H9 (cell line): Measurements from ENCODE around the gene FHL2. TPM values are rescaled to one million over a fixed set of nuclear protein-coding genes. Genes with fewer than 3 reads are reported as not detected.

ENCODE experiments used
- DNase-seq: peaks from one replicate; pipeline ENCODE4 v3.0.0-alpha.2; 2017
- H2AFZ ChIP-seq: one replicate; pipeline ENCODE4 v1.6.1; 2013; ENCODE audit warnings: mild to moderate bottlenecking, low read length, control low read depth, moderate library complexity
- H2AK5ac ChIP-seq: 2 replicates; pipeline ENCODE4 v1.6.1; 2013; ENCODE audit warnings: low read length, control low read depth, mixed read lengths; ENCODE audit not compliant: insufficient read length
- H2BK120ac ChIP-seq: one replicate; pipeline ENCODE4 v1.6.1; 2013; ENCODE audit warnings: low read depth, mild to moderate bottlenecking, low read length, control low read depth, inconsistent platforms; ENCODE audit not compliant: poor library complexity, severe bottlenecking
- H2BK12ac ChIP-seq: 2 replicates; pipeline ENCODE4 v1.6.1; 2013; ENCODE audit warnings: low read length, control low read depth, mixed read lengths, low read depth; ENCODE audit not compliant: insufficient read length
- H2BK15ac ChIP-seq: 2 replicates; pipeline ENCODE4 v1.6.1; 2013; ENCODE audit warnings: low read depth, low read length, control low read depth
- H2BK20ac ChIP-seq: one replicate; pipeline ENCODE4 v1.6.1; 2013; ENCODE audit warnings: low read depth, mild to moderate bottlenecking, low read length, control low read depth, inconsistent platforms; ENCODE audit not compliant: poor library complexity, severe bottlenecking
- H2BK5ac ChIP-seq: 2 replicates; pipeline ENCODE4 v1.6.1; 2013; ENCODE audit warnings: low read length, control low read depth, mixed read lengths; ENCODE audit not compliant: insufficient read length
- H3K14ac ChIP-seq: 2 replicates; pipeline ENCODE4 v1.6.1; 2013; ENCODE audit warnings: low read length, control low read depth; ENCODE audit not compliant: insufficient read depth
- H3K18ac ChIP-seq: 2 replicates; pipeline ENCODE4 v1.6.1; 2013; ENCODE audit warnings: low read depth, mild to moderate bottlenecking, mixed read lengths, low read length, control low read depth; ENCODE audit not compliant: insufficient read length
- H3K23ac ChIP-seq: 2 replicates; pipeline ENCODE4 v1.6.1; 2013; ENCODE audit warnings: low read length, control low read depth, mixed read lengths, low read depth; ENCODE audit not compliant: insufficient read length
- H3K23me2 ChIP-seq: 2 replicates; pipeline ENCODE4 v1.6.1; 2013; ENCODE audit warnings: low read depth, mild to moderate bottlenecking, mixed read lengths, low read length, control low read depth; ENCODE audit not compliant: insufficient read length, poor library complexity, severe bottlenecking
- H3K27ac ChIP-seq: 2 replicates; pipeline ENCODE4 v1.5.1; 2013; ENCODE audit warnings: low read length, control low read depth, mixed read lengths, low read depth; ENCODE audit not compliant: insufficient read length
- H3K27me3 ChIP-seq: 2 replicates; pipeline ENCODE4 v1.6.1; 2013; ENCODE audit warnings: low read length, control low read depth, inconsistent platforms; ENCODE audit not compliant: insufficient read depth
- H3K4ac ChIP-seq: 2 replicates; pipeline ENCODE4 v1.6.1; 2013; ENCODE audit warnings: low read depth, mild to moderate bottlenecking, control low read depth, inconsistent platforms, low read length, moderate library complexity
- H3K4me1 ChIP-seq: 2 replicates; pipeline ENCODE4 v1.6.1; 2013; ENCODE audit warnings: low read length, control low read depth, inconsistent platforms; ENCODE audit not compliant: insufficient read depth
- H3K4me2 ChIP-seq: 2 replicates; pipeline ENCODE4 v1.6.1; 2013; ENCODE audit warnings: low read length, control low read depth, mixed read lengths; ENCODE audit not compliant: insufficient read length, insufficient read depth
- H3K56ac ChIP-seq: 2 replicates; pipeline ENCODE4 v1.6.1; 2013; ENCODE audit warnings: low read depth, mild to moderate bottlenecking, mixed read lengths, low read length, control low read depth; ENCODE audit not compliant: insufficient read length
- H3K79me1 ChIP-seq: 2 replicates; pipeline ENCODE4 v1.6.1; 2013; ENCODE audit warnings: low read depth, mild to moderate bottlenecking, moderate library complexity, low read length, control low read depth, inconsistent platforms; ENCODE audit not compliant: insufficient read depth, poor library complexity, severe bottlenecking
- H3K79me2 ChIP-seq: 2 replicates; pipeline ENCODE4 v1.6.1; 2013; ENCODE audit warnings: low read length, control low read depth, inconsistent platforms; ENCODE audit not compliant: insufficient read depth
- H3K9ac ChIP-seq: 2 replicates; pipeline ENCODE4 v1.6.1; 2013; ENCODE audit warnings: low read length, control low read depth, mixed read lengths; ENCODE audit not compliant: insufficient read length; ENCODE audit errors: extremely low read depth
- H3K9me3 ChIP-seq: one replicate; pipeline ENCODE4 v1.6.1; 2013; ENCODE audit warnings: low read depth, low read length, inconsistent platforms; ENCODE audit not compliant: control insufficient read depth
- H3T11ph ChIP-seq: one replicate; pipeline ENCODE4 v1.6.1; 2013; ENCODE audit warnings: mild to moderate bottlenecking, low read length, control low read depth, inconsistent platforms
- H4K20me1 ChIP-seq: one replicate; pipeline ENCODE4 v1.6.1; 2013; ENCODE audit not compliant: control insufficient read depth, insufficient read length, insufficient read depth
- H4K5ac ChIP-seq: 2 replicates; pipeline ENCODE4 v1.6.1; 2013; ENCODE audit warnings: low read depth, mild to moderate bottlenecking, mixed read lengths, low read length, control low read depth; ENCODE audit not compliant: insufficient read length
- H4K8ac ChIP-seq: replicated peaks from 2 replicates; pipeline ENCODE4 v1.6.1; 2013; ENCODE audit warnings: low read length, control low read depth, mixed read lengths, low read depth; ENCODE audit not compliant: insufficient read length
- H4K91ac ChIP-seq: 2 replicates; pipeline ENCODE4 v1.6.1; 2013; ENCODE audit warnings: low read depth, mild to moderate bottlenecking, moderate library complexity, mixed read lengths, low read length, control low read depth; ENCODE audit not compliant: insufficient read length
- H3K27ac Mint-ChIP-seq, 3 experiments: 2 replicates in 2 of 3; 3 replicates in 1 of 3; pipeline ENCODE4 v1.8.0; 2020 to 2021; ENCODE audit warnings: mixed read lengths in 3 of 3, mild to moderate bottlenecking in 1 of 3, moderate library complexity in 1 of 3
- H3K27me3 Mint-ChIP-seq: 2 replicates; pipeline ENCODE4 v1.8.0; 2021; ENCODE audit warnings: low read depth, mild to moderate bottlenecking, moderate library complexity, mixed read lengths
- H3K36me3 Mint-ChIP-seq, 3 experiments: 2 replicates in 2 of 3; 3 replicates in 1 of 3; pipeline ENCODE4 v1.8.0; 2020 to 2021; ENCODE audit warnings: low read depth in 3 of 3, mixed read lengths in 3 of 3; ENCODE audit not compliant: insufficient read depth in 1 of 3
- H3K4me1 Mint-ChIP-seq, 2 experiments: 2 replicates each; pipeline ENCODE4 v1.8.0; 2020; ENCODE audit warnings: mixed read lengths in 2 of 2
- H3K4me3 Mint-ChIP-seq, 2 experiments: 2 replicates in 1 of 2; 3 replicates in 1 of 2; pipeline ENCODE4 v1.8.0; 2020 to 2021; ENCODE audit warnings: mild to moderate bottlenecking in 2 of 2, mixed read lengths in 2 of 2, moderate library complexity in 1 of 2
- H3K9me3 Mint-ChIP-seq, 2 experiments: 2 replicates in 1 of 2; 3 replicates in 1 of 2; pipeline ENCODE4 v1.8.0; 2020; ENCODE audit warnings: mild to moderate bottlenecking in 2 of 2, mixed read lengths in 2 of 2, moderate library complexity in 1 of 2
- CTCF ChIP-seq: fragments of 200-600 bp; sonication (generic); conservative IDR thresholded peaks from 3 replicates; pipeline ENCODE4 v1.8.0; 2021; ENCODE audit warnings: antibody characterized with exemption, mild to moderate bottlenecking
- WGBS: extraction: QIAGEN DNeasy Blood & Tissue Kit; methylation state at CpG from one replicate; pipeline ENCODE4 v1.1.7; 2013; ENCODE audit warnings: missing lambda C conversion rate, low lambda C conversion rate, mixed read lengths; ENCODE audit not compliant: insufficient read length; ENCODE audit errors: extremely low coverage; 5-methylcytosine and 5-hydroxymethylcytosine counted together
- total RNA-seq: library from RNA; stranded (reverse); gene quantifications from 2 replicates; pipeline ENCODE4 v1.2.1, GENCODE V29; 2021

FHL2 gene
- total RNA-seq, 1 experiment from 2014 or later = 34.9 TPM

GRCh38 chr2:105391763-105392662 lies 6.8 kb downstream of the FHL2 start:
- no peak for TF ChIP-seq CTCF
- H3K56ac ChIP-seq = no peak overlapping the region
- no peaks in the 10 kb centered on the region for H3K4me1 ChIP-seq
- Mint-ChIP-seq H3K36me3 (peaks cover 0 to 28% (median 23%) of the 10 kb centered on the region in 3 experiments; a peak in 5 of 7 replicates), H3K4me1 (peaks cover 10 to 14% of the 10 kb centered on the region in 2 experiments), H3K27ac (peak overlapping the region in 1 of 3 experiments; percentile 79; a peak in 1 of 7 replicates), H3K4me3 (no peak overlapping the region), H3K9me3 (no peaks in the 10 kb centered on the region), H3K27me3 (no peaks in the 10 kb centered on the region)
- no peak overlapping the region for H2BK120ac ChIP-seq
- no peak for DNase-seq
- H3K9ac ChIP-seq = no peak overlapping the region
- no peak overlapping the region for H3K18ac ChIP-seq
- H3K9me3 ChIP-seq = no peaks in the 10 kb centered on the region
- H3K4me2 ChIP-seq = no peak overlapping the region
- H2BK5ac ChIP-seq = no peak overlapping the region
- H2BK12ac ChIP-seq = no peak overlapping the region
- no peak overlapping the region for H4K91ac ChIP-seq
- no peaks in the 10 kb centered on the region for H3K27me3 ChIP-seq
- no peak overlapping the region for H2BK15ac ChIP-seq
- no peak overlapping the region for H3K23ac ChIP-seq
- H4K8ac ChIP-seq = no peak overlapping the region
- no peak overlapping the region for H3K27ac ChIP-seq
- no peak overlapping the region for H2AK5ac ChIP-seq
- H3K14ac ChIP-seq = no peak overlapping the region
- no peak overlapping the region for H3K4ac ChIP-seq
- no peak overlapping the region for H2AFZ ChIP-seq
- H3T11ph ChIP-seq = no peak overlapping the region
- peaks cover 2% of the 10 kb centered on the region; the same call in 1 of the 2 replicates for H3K79me2 ChIP-seq
- no peaks in the 10 kb centered on the region for H4K20me1 ChIP-seq
- H3K79me1 ChIP-seq = no peaks in the 10 kb centered on the region
- no peak overlapping the region for H2BK20ac ChIP-seq
- H4K5ac ChIP-seq = no peak overlapping the region
- no CpG with 5 or more reads among the region's 9 CpGs for WGBS
- no peaks in the 10 kb centered on the region for H3K23me2 ChIP-seq
